GF-D8 (cell line): ENCODE measurements around the gene CCL27.

Experiments
- DNase-seq: peaks from one replicate; lab custom pipeline; 2025; lab: John Stamatoyannopoulos, UW

Gene CCL27

GRCh38 chr9:34684145-34684544, 21.7 kb upstream of the CCL27 start:
- no peak for DNase-seq

GRCh38 chr9:34675869-34676268, 13.4 kb upstream of the CCL27 start:
- no peak for DNase-seq

DNA sequence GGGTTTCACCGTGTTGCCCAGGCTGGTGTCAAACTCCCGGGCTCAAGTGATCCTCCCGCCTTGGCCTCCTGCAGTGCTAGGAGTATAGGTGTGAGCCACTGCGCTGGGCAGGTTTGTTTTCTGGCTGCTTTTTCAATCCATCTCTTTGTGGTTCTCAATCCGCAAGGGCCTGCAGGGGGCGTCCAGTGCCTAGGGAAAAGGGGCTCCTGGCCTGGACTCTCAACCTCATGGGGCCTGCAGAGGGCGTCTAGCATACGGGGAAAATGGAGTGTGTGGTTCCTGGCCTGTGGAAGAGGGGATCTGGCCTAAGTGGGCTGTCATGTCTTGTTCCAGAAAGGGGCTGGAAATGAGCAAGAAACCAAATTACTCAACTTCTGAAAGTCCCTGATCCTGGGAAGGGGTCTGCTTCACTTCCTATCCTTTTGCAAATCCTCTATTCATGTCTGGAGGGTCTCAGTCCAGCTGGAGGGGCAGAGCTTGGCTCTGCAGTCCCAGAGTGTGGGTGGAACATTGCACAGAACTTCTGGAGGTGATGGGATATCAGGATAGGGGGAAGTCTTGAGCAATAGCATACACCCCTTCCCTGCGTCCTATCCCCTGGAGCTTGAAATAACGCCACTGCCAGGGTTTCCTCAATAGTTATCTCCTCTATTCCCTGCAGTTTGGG, 12.7 kb upstream of the CCL27 start:
- DNase-seq: peak; percentile 30

GRCh38 chr9:34674440-34674839, 12.0 kb upstream of the CCL27 start:
- DNase-seq: no peak

DNA sequence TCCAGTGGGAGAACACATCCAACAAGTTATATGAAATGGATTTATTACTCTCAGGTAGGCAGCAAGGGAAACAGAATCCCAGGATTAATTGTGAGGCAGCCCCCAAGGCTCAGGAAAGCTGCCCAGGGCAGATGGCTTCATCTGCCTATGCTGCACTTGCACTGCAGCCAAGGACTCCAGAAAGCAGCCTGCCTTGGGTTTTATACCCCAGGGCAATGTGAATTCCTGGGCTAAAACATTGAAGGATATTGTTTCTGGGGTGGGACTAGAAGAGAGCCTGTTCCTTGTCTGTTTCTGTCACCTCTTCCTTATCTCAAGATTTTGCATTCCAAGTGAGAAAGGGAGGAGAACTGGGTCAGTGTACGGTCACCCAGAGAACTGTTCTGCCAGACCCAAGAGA, 8.8 kb upstream of the CCL27 start:
- DNase-seq: no peak

GRCh38 chr9:34669809-34670562, 7.5 kb upstream of the CCL27 start:
- no peak for DNase-seq

DNA sequence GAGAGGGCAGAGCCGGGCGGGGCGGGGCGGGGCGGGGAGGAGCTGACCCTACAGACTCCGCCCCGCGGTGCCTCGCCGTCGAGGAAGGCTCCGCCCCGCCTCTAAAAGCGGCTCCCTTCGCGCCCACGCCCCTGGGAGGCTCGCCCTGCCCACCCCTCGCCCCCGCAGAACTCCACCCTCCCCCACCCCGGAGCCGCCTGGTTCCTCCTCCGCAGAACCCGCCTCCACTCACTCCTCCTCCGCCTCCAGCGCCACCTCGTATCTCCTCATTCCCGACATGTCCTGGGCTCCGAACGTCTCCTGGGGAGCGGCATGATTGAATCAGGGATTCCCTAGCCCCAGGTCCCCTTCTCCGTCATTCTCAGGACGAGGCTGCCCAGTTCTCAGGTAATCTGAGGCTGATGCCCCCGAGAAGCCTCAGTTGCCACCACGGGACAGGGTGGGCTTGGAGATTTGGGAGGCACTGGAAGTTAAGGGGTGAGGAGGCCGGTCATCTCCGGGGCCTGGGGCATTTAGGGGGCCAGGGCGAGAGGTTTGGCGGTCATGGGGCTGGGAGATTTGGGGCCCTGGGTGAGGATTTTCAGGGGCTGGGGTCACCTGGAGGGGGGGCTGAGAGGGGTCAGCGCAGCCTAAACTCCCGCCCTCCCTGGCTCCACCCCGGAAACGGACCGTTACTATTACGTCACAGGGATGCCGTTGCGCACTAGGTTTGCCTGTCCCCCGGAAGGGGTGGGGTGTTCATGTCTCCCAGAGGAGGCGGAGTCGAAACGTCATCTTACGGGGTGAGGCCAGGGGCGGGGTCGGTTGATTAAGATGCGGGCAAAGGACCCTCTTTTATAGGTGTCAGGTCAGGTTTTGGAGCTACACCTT, 3.2 kb upstream of the CCL27 start:
- no peak for DNase-seq

DNA sequence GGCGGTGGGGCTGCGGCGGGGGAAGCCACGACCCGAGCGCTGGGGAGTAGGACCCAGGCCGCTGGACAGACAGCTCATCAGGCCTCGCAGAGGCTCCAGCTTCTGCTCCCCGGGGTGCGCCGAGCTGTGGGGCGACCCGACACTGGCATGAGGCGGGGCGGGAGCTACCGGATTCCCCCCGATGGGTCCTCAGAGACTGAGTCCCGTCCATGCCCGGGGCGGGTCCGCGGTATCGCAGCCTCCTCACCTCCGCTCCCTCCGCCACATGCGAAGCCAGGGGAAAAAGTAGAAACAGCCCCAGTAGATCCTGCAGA, 2.6 kb upstream of the CCL27 start:
- DNase-seq: no peak

GRCh38 chr9:34664281-34665066, 2.0 kb upstream of the CCL27 start:
- DNase-seq: no peak

DNA sequence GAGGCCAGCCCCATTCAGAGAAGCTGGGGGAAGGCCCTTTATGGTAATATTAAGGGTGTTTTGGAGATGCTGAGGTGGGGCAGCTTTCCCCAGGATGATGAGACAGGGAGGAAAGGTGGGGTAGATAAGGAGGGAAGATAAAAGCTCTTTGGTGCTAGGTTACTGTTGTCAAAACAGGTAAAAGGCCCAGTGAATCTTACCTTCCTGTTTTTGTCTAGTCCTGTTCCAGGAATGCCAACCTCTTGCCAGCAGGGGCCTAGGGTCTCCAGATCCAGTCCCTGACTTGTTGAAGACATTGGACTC, 797 bp upstream of the CCL27 start:
- no peak for DNase-seq

- DNase-seq: no peak
These were observed 2.7 kb downstream of the CCL27 start for GRCh38 chr9:34659592-34660253.

- DNase-seq: no peak
These were observed 4.0 kb downstream of the CCL27 start for GRCh38 chr9:34658461-34658860.

GRCh38 chr9:34656992-34657391, 5.5 kb downstream of the CCL27 start:
- no peak for DNase-seq

DNA sequence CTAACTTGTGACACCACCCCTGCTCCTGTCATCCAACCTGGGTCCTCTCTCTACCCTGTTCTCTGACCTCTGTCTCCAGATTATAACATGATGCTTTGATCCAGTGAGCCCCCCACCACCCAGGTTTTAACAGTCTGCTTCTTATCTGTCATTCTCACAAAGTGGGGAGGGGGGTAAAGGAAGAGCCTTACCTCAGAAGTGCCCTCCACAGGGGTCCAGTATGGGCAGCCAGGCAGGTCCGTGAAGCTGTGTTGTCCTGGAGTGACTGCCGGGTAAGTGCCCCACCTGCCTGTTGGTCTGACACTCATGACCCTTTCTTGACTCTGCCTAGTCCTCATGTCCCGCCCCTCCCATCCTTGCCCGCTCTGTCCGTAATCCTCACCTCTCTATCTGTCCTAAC, 7.1 kb downstream of the CCL27 start:
- no peak for DNase-seq

DNA sequence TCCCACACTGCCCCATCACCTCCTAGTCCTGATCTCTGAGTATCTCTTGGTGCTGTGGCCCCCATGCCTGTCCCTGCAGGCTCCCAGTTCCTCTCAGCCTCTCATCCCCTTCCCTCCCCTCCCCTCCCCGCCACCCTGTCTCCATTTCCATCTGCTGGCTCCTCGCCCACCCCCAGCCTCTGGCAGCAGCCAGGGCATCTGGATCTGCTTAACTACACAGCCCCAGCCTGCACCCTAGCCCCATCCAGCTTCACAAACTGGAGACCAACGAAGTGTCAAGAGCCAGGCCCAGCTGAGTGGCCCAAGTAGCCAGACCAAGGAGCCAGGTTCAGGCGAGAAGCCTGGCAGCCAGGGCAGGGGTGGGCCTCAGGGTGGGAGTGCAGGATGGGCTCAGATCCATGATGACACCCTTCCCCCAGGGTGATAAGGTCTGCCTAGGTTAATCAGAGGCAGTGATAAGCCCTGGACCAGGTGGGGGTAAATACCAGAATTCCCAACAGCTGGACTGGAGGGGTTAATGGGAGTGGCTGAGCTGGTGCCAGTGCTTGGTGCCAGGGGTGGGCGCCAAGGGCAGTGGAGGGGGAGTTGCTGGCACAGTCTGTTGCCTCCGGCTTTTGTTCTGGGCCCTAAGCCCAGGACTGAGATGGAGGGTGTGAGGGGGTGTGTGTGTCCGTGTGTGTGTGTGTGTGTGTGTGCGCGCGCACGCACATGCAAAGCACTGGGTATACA, 8.0 kb downstream of the CCL27 start:
- no peak for DNase-seq

- DNase-seq: no peak
These were observed 9.0 kb downstream of the CCL27 start for GRCh38 chr9:34653151-34654072.

DNA sequence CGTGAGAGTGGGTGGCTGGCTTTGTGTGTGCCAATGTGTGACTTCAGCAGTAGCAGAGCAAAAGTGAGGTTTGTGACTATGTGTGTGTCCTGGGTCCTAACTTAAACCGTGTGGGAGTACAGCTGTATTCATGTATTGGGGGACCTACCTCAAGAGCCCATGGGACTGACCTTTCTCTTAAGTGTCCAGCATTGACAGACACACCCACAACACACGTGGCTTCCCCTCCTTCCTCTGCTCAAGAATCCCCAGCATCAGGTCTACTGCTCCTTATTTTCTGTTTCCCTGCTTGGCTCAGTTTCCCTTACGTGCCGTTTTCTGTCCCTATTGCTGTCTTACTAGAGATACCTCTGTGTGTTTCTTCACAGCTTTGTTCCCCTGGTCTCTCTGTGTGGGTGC, 9.9 kb downstream of the CCL27 start:
- no peak for DNase-seq

GRCh38 chr9:34651876-34652601, 10.4 kb downstream of the CCL27 start, which contains the start of gene IL11RA:
IL11RA (plus strand) TSS chr9:34652185; CDS start chr9:34655218, 3,033 bp downstream.
- DNase-seq: no peak

DNA sequence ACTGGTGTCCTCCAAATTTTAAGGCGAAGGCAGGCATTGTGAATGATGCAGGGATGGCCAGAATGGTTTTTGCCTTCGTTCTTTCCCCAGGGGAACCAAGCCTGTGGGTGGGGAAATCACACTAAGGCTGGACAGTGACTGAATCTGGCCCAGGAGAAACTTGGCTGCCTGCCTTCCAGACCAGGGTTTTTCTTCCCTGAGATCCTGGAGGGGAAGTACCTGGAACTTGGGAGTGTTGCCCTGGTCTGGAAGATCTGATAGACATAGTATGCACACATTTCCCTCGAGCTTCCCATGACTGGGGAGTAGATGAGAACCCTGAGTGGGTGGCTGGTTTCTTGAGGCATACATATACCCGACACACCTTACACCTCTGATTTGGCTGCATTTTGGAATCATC, 11.1 kb downstream of the CCL27 start:
- no peak for DNase-seq
